GM19328 (cell line): Measurements from ENCODE around the gene RNASEL.

Experiments
- ATAC-seq: cut with Tn5 transposase; IDR thresholded peaks from one replicate; pipeline ENCODE4 v1.9.1; 2021; ENCODE audit warnings: mild to moderate bottlenecking, moderate library complexity; ENCODE audit not compliant: unreplicated experiment

Gene RNASEL

GRCh38 chr1:182601913-182602312, 12.9 kb upstream of the RNASEL start:
- ATAC-seq: no peak

- ATAC-seq: no peak
Observed at GRCh38 chr1:182601416-182601786, 12.3 kb upstream of the RNASEL start.

- ATAC-seq: no peak
Observed at GRCh38 chr1:182600745-182601415, 11.8 kb upstream of the RNASEL start.

- no peak for ATAC-seq
Observed at GRCh38 chr1:182600036-182600713, 11.1 kb upstream of the RNASEL start.

GRCh38 chr1:182599339-182599738, 10.3 kb upstream of the RNASEL start:
- no peak for ATAC-seq

- ATAC-seq: no peak
Observed at GRCh38 chr1:182598296-182598695, 9.2 kb upstream of the RNASEL start.

GRCh38 chr1:182596934-182597333, 7.9 kb upstream of the RNASEL start:
- no peak for ATAC-seq

GRCh38 chr1:182595641-182596240, 6.7 kb upstream of the RNASEL start:
- no peak for ATAC-seq

- no peak for ATAC-seq
Observed at GRCh38 chr1:182589931-182590330, 875 bp upstream of the RNASEL start.

GRCh38 chr1:182589520-182589919, 464 bp upstream of the RNASEL start:
- no peak for ATAC-seq

- ATAC-seq: peak; percentile 9
Observed at GRCh38 chr1:182587666-182588499, 1.2 kb downstream of the RNASEL start.

GRCh38 chr1:182587093-182587492, 2.0 kb downstream of the RNASEL start:
- ATAC-seq: no peak

GRCh38 chr1:182586380-182586779, 2.7 kb downstream of the RNASEL start:
- no peak for ATAC-seq

- no peak for ATAC-seq
Observed at GRCh38 chr1:182584746-182585145, 4.3 kb downstream of the RNASEL start.

- no peak for ATAC-seq
Observed at GRCh38 chr1:182580736-182581135, 8.3 kb downstream of the RNASEL start.

GRCh38 chr1:182575540-182576149, 13.4 kb downstream of the RNASEL start:
- no peak for ATAC-seq

GRCh38 chr1:182574156-182574555, 14.9 kb downstream of the RNASEL start:
- ATAC-seq: no peak

GRCh38 chr1:182570611-182570970, 18.5 kb downstream of the RNASEL start:
- ATAC-seq: no peak

GRCh38 chr1:182569939-182570610, 19.0 kb downstream of the RNASEL start:
- no peak for ATAC-seq

- peak; percentile 58 for ATAC-seq
Observed at GRCh38 chr1:182568647-182569284, 20.3 kb downstream of the RNASEL start.
